Motor neuron (in vitro differentiated cells): ENCODE data around the gene CLASRP. TPM values are rescaled to one million over a fixed set of nuclear protein-coding genes. Genes with fewer than 3 reads are reported as not detected.
A peak's percentile ranks its signal among the peaks of the same experiment; 100 is the strongest.

Experiments
- ATAC-seq, 8 experiments: fragments of 200-7000 bp; cut with Tn5 transposase; replicated peaks in 6 of 8; 2 replicates each; pipeline ENCODE4 v1.8.0; 2021; ENCODE audit warnings: mild to moderate bottlenecking in 8 of 8, moderate library complexity in 8 of 8
- H3K27ac ChIP-seq, 2 donors: fragments of 250-450 bp; sonication (Bioruptor Pico); 2 replicates each; pipeline ENCODE4 v1.9.0; 2021; ENCODE audit warnings: antibody characterized with exemption in 2 of 2, mild to moderate bottlenecking in 2 of 2, moderate library complexity in 1 of 2
- H3K4me1 ChIP-seq, 2 donors: fragments of 250-450 bp; sonication (Bioruptor Pico); replicated peaks in 1 of 2; 2 replicates each; pipeline ENCODE4 v1.6.1; 2021; ENCODE audit warnings: antibody characterized with exemption in 2 of 2, mild to moderate bottlenecking in 2 of 2, moderate library complexity in 1 of 2
- H3K4me3 ChIP-seq, 5 donors: fragments of 250-450 bp; sonication (Bioruptor Pico); 2 replicates each; pipeline ENCODE4 v1.9.0; 2021; ENCODE audit warnings: antibody characterized with exemption in 5 of 5, mild to moderate bottlenecking in 5 of 5, moderate library complexity in 4 of 5
- WGBS, 10 experiments: fragments of 450-650 bp; shearing (Covaris generic); methylation state at CpG; one replicate each; pipeline ENCODE4 v1.0.0; 2022; 5-methylcytosine and 5-hydroxymethylcytosine counted together
- in situ Hi-C, 9 experiments: fragments of 400-800 bp; cut with MboI; loops; one replicate each; pipeline ENCODE4 v1.15.0; 2021; ENCODE audit warnings: low sequenced_read_pairs in 9 of 9, low pct_unique_long_range_greater_than_20kb in 2 of 9; ENCODE audit not compliant: unreplicated experiment in 9 of 9
- total RNA-seq, 8 experiments: library from RNA; unstranded; fragments of 300-600 nt; gene quantifications; 2 replicates each; pipeline versions ENCODE4 v1.2.3 to v1.2.4, GENCODE V29; 2022

Gene CLASRP
- total RNA-seq, 8 experiments from 2014 or later = 22.2 to 82.6 (median 34.6) TPM

GRCh38 chr19:45071969-45072790 is 33.3 kb downstream of the CLASRP start:
- in situ Hi-C loops = no loop called here
- no peak for ATAC-seq
- no peak overlapping the region for H3K4me3 ChIP-seq
- peaks cover 2 to 20% of the 10 kb centered on the region in 2 donors for H3K4me1 ChIP-seq
- H3K27ac ChIP-seq = no peak overlapping the region
- WGBS, 10 experiments = 20 to 100% (median 97%) methylated on average over 1 to 10 of the region's 34 CpGs; no CpG with 5 or more reads in 4 of the 10 experiments

GRCh38 chr19:45074744-45075300 is 36.0 kb downstream of the CLASRP start:
- Histone ChIP-seq H3K4me1 (peaks cover 2 to 23% of the 10 kb centered on the region in 2 donors), H3K27ac (no peak overlapping the region), H3K4me3 (no peak overlapping the region)
- in situ Hi-C loops = no loop called here
- no peak for ATAC-seq
- 0 to 81% (median 43%) methylated on average over 2 to 7 of the region's 11 CpGs; no CpG with 5 or more reads in 5 of the 10 experiments for WGBS, 10 experiments

GRCh38 chr19:45075301-45076028 is 36.6 kb downstream of the CLASRP start:
- in situ Hi-C loops = no loop called here
- H3K4me3 ChIP-seq = peak overlapping the region in 2 of 5 donors; percentile 22 to 32
- ATAC-seq = peak in 7 of 8 experiments; percentile 3 to 57 (median 14)
- H3K27ac ChIP-seq = no peak overlapping the region
- H3K4me1 ChIP-seq = peaks cover 5 to 28% of the 10 kb centered on the region in 2 donors
- no CpG with 5 or more reads among the region's 26 CpGs for WGBS, 10 experiments

- WGBS, 10 experiments = 0 to 19% (median 2%) methylated on average over 1 to 12 of the region's 81 CpGs; no CpG with 5 or more reads in 5 of the 10 experiments
- H3K4me1 ChIP-seq = peaks cover 11 to 33% of the 10 kb centered on the region in 2 donors
- in situ Hi-C loops = no loop called here
- H3K27ac ChIP-seq = no peak within 1 kb of the TSS
- H3K4me3 ChIP-seq = peak within 1 kb of the TSS in 4 of 5 donors; percentile 10 to 32 (median 21)
- peak; percentile 11 to 56 (median 38) for ATAC-seq
Measured at GRCh38 chr19:45076029-45076850, 37.4 kb downstream of the CLASRP start, which contains the start of gene ZNF296. Gene ZNF296, minus strand, starts transcription at chr19:45076478. Its CDS starts 105 bp downstream, at chr19:45076373.

- H3K4me1 ChIP-seq = peaks cover 11 to 33% of the 10 kb centered on the region in 2 donors
- in situ Hi-C loops = no loop called here
- 17 to 100% (median 60%) methylated on average over 1 to 8 of the region's 15 CpGs; no CpG with 5 or more reads in 1 of the 10 experiments for WGBS, 10 experiments
- no peak overlapping the region for H3K27ac ChIP-seq
- H3K4me3 ChIP-seq = peak overlapping the region in 1 of 5 donors; percentile 22
- ATAC-seq = no peak
Measured at GRCh38 chr19:45076851-45077730, 38.2 kb downstream of the CLASRP start.

GRCh38 chr19:45078390-45079062 is 39.7 kb downstream of the CLASRP start:
- in situ Hi-C loops = no loop called here
- Histone ChIP-seq H3K4me1 (peaks cover 11 to 33% of the 10 kb centered on the region in 2 donors), H3K4me3 (peak overlapping the region; percentile 90 to 98 (median 95)), H3K27ac (peak overlapping the region; percentile 92 to 97)
- WGBS, 10 experiments = 0 to 96% (median 66%) methylated on average over 1 to 5 of the region's 10 CpGs; no CpG with 5 or more reads in 1 of the 10 experiments
- ATAC-seq = peak in 6 of 8 experiments; percentile 0 to 23 (median 8)

GRCh38 chr19:45079063-45079910 is 40.4 kb downstream of the CLASRP start, which contains the start of gene GEMIN7:
Gene GEMIN7, plus strand, starts transcription at chr19:45079260. Its CDS starts 10,855 bp downstream, at chr19:45090115.
- peak; percentile 72 to 89 (median 83) for ATAC-seq

GRCh38 chr19:45079911-45080370 is 41.1 kb downstream of the CLASRP start:
- in situ Hi-C loops = no loop called here
- ATAC-seq = no peak
- peaks cover 9 to 26% of the 10 kb centered on the region in 2 donors for H3K4me1 ChIP-seq
- H3K4me3 ChIP-seq = peak overlapping the region; percentile 90 to 98 (median 95)
- 0 to 10% (median 0%) methylated on average over 1 to 4 of the region's 6 CpGs; no CpG with 5 or more reads in 2 of the 10 experiments for WGBS, 10 experiments
- peak overlapping the region; percentile 92 to 97 for H3K27ac ChIP-seq

More at GRCh38 chr19:45079063-45079910, 40.4 kb downstream of the CLASRP start, which contains the start of gene GEMIN7:
- in situ Hi-C loops = no loop called here
- 0 to 7% (median 0%) methylated on average over 1 to 13 of the region's 61 CpGs; no CpG with 5 or more reads in 1 of the 10 experiments for WGBS, 10 experiments
- peaks cover 11 to 33% of the 10 kb centered on the region in 2 donors for H3K4me1 ChIP-seq
- H3K4me3 ChIP-seq = peak within 1 kb of the TSS; percentile 90 to 98 (median 95)
- H3K27ac ChIP-seq = peak within 1 kb of the TSS; percentile 92 to 97

- in situ Hi-C loops = no loop called here
- Histone ChIP-seq H3K27ac (no peak overlapping the region), H3K4me3 (no peak overlapping the region), H3K4me1 (peaks cover 9 to 13% of the 10 kb centered on the region in 2 donors)
- 87 to 100% (median 100%) methylated on average over 1 to 3 of the region's 5 CpGs; no CpG with 5 or more reads in 3 of the 10 experiments for WGBS, 10 experiments
- ATAC-seq = no peak
Measured at GRCh38 chr19:45082170-45082569, 43.3 kb downstream of the CLASRP start.

- in situ Hi-C loops = no loop called here
- Histone ChIP-seq H3K4me1 (peaks cover 6 to 7% of the 10 kb centered on the region in 2 donors), H3K4me3 (no peak overlapping the region), H3K27ac (no peak overlapping the region)
- WGBS, 10 experiments = 67 to 100% (median 94%) methylated on average over 1 to 4 of the region's 4 CpGs; no CpG with 5 or more reads in 5 of the 10 experiments
- no peak for ATAC-seq
Measured at GRCh38 chr19:45086480-45086879, 47.6 kb downstream of the CLASRP start.
